Small intestine (tissue), 7 donors: Measurements from ENCODE around the gene B4GALNT2. TPM values are rescaled to one million over a fixed set of nuclear protein-coding genes. Genes with fewer than 3 reads are reported as not detected.
"Not testable (repeated sequence)": the region's sequence is repeated elsewhere in the genome, so short reads cannot be mapped to it uniquely, and the experiment has no call there.

Experiments used
- DNase-seq, 2 donors: peaks; one replicate each; pipeline versions ENCODE4 v3.0.0 to v3.0.0-alpha.2; 2013
- FAIRE-seq: peaks from 2 replicates; lab custom pipeline; 2012; peaks lifted over from hg19 to GRCh38; lab: Jason Lieb, UNC
- H3K27ac ChIP-seq, 3 donors: one replicate each; pipeline ENCODE4 v1.5.1; 2013; ENCODE audit warnings: low read length in 2 of 3, mild to moderate bottlenecking in 2 of 3, control low read depth in 1 of 3, inconsistent platforms in 1 of 3, low read depth in 1 of 3, moderate library complexity in 1 of 3
- H3K27me3 ChIP-seq, 3 donors: one replicate each; pipeline ENCODE4 v1.6.1; 2013; ENCODE audit warnings: low read length in 3 of 3, inconsistent platforms in 1 of 3; ENCODE audit not compliant: control insufficient read depth in 3 of 3, insufficient read depth in 3 of 3
- H3K36me3 ChIP-seq, 3 donors: one replicate each; pipeline ENCODE4 v1.6.1; 2013; ENCODE audit warnings: low read length in 3 of 3, inconsistent platforms in 1 of 3, low read depth in 1 of 3, mild to moderate bottlenecking in 1 of 3, moderate library complexity in 1 of 3; ENCODE audit not compliant: control insufficient read depth in 3 of 3, insufficient read depth in 2 of 3
- H3K4me1 ChIP-seq, 3 donors: one replicate each; pipeline ENCODE4 v1.6.1; 2013; ENCODE audit warnings: low read length in 2 of 3, inconsistent platforms in 1 of 3, low read depth in 1 of 3, mild to moderate bottlenecking in 1 of 3, moderate library complexity in 1 of 3; ENCODE audit not compliant: control insufficient read depth in 3 of 3, insufficient read depth in 2 of 3
- H3K4me3 ChIP-seq, 3 donors: one replicate each; pipeline ENCODE4 v1.5.1; 2013; ENCODE audit warnings: low read length in 3 of 3, control low read depth in 1 of 3, inconsistent platforms in 1 of 3, low read depth in 1 of 3, mild to moderate bottlenecking in 1 of 3, moderate library complexity in 1 of 3
- H3K9me3 ChIP-seq, 2 donors: one replicate each; pipeline ENCODE4 v1.6.1; 2013; ENCODE audit warnings: low read depth in 1 of 2, low read length in 1 of 2; ENCODE audit not compliant: control insufficient read depth in 2 of 2, insufficient read depth in 1 of 2
- WGBS, 3 donors: extraction: QIAGEN DNeasy Blood & Tissue Kit; methylation state at CpG; one replicate each; pipeline ENCODE4 v1.1.7; 2013; 5-methylcytosine and 5-hydroxymethylcytosine counted together
- polyA plus RNA-seq, 4 donors: library from polyadenylated mRNA; stranded (reverse) in 3 of 4; unstranded in 1 of 4; fragments of 200-250 nt in 3 of 4; fragments of 120-200 nt in 1 of 4; gene quantifications; one replicate each; pipeline versions ENCODE4 v1.2.1 to v1.2.3, GENCODE V29; 2013
- donor health status: healthy with polysubstance abuse.
- donor health status: control.
- donor health status: control.
- donor health status: Bipolar disorder and iron deficiency.
- donor health status: healthy.

B4GALNT2 gene
- polyA plus RNA-seq, 4 donors: 0.13 to 3.2 (median 0.72) TPM

- H3K27me3 ChIP-seq: no peaks in the 10 kb centered on the region
- H3K36me3 ChIP-seq: no peaks in the 10 kb centered on the region
- peaks cover 0 to 14% (median 1%) of the 10 kb centered on the region in 3 donors for H3K4me1 ChIP-seq
- H3K9me3 ChIP-seq: no peaks in the 10 kb centered on the region
- peak overlapping the region in 1 of 3 donors; percentile 22 for H3K27ac ChIP-seq
- DNase-seq (no peak), FAIRE-seq (no peak)
- no peak overlapping the region for H3K4me3 ChIP-seq
Observed at GRCh38 chr17:49100601-49101000, 32.0 kb upstream of the B4GALNT2 start.

GRCh38 chr17:49101054-49101534 is 31.5 kb upstream of the B4GALNT2 start:
- DNase-seq (peak; percentile 45 to 77), FAIRE-seq (no peak)
- no peaks in the 10 kb centered on the region for H3K36me3 ChIP-seq
- H3K4me3 ChIP-seq: no peak overlapping the region
- peaks cover 0 to 19% (median 2%) of the 10 kb centered on the region in 3 donors for H3K4me1 ChIP-seq
- no peaks in the 10 kb centered on the region for H3K9me3 ChIP-seq
- 7 to 40% (median 33%) methylated on average over 4 of the region's 4 CpGs for WGBS, 3 donors
- H3K27me3 ChIP-seq: no peaks in the 10 kb centered on the region
- peak overlapping the region in 1 of 3 donors; percentile 22 for H3K27ac ChIP-seq

- FAIRE-seq: not testable (repeated sequence)
- 93 to 95% (median 94%) methylated on average over 14 of the region's 14 CpGs for WGBS, 3 donors
Observed at GRCh38 chr17:49103360-49103759, 29.2 kb upstream of the B4GALNT2 start.

GRCh38 chr17:49104511-49105074 is 28.0 kb upstream of the B4GALNT2 start:
- no peak for FAIRE-seq

More at GRCh38 chr17:49103360-49103759, 29.2 kb upstream of the B4GALNT2 start:
- not testable (repeated sequence) for H3K27me3 ChIP-seq, H3K4me3 ChIP-seq, DNase-seq, H3K36me3 ChIP-seq, H3K9me3 ChIP-seq, H3K27ac ChIP-seq
- H3K4me1 ChIP-seq: peaks cover 0 to 30% (median 4%) of the 10 kb centered on the region in 3 donors

GRCh38 chr17:49106321-49107210 is 26.0 kb upstream of the B4GALNT2 start:
- Histone ChIP-seq H3K27me3 (no peaks in the 10 kb centered on the region), H3K9me3 (no peaks in the 10 kb centered on the region), H3K36me3 (no peaks in the 10 kb centered on the region), H3K27ac (peak overlapping the region in 1 of 3 donors; percentile 56), H3K4me1 (peaks cover 0 to 23% (median 4%) of the 10 kb centered on the region in 3 donors), H3K4me3 (no peak overlapping the region)
- DNase-seq: peak; percentile 83 to 92
- 7 to 50% (median 31%) methylated on average over 5 of the region's 5 CpGs for WGBS, 3 donors
- no peak for FAIRE-seq

More at GRCh38 chr17:49104511-49105074, 28.0 kb upstream of the B4GALNT2 start:
- H3K4me3 ChIP-seq: no peak overlapping the region
- no peak overlapping the region for H3K27ac ChIP-seq
- 81 to 94% (median 87%) methylated on average over 8 of the region's 8 CpGs for WGBS, 3 donors
- H3K27me3 ChIP-seq: no peaks in the 10 kb centered on the region
- H3K4me1 ChIP-seq: peaks cover 0 to 31% (median 4%) of the 10 kb centered on the region in 3 donors
- no peak for DNase-seq
- no peaks in the 10 kb centered on the region for H3K36me3 ChIP-seq
- H3K9me3 ChIP-seq: no peaks in the 10 kb centered on the region

- H3K9me3 ChIP-seq: no peaks in the 10 kb centered on the region
- no peak overlapping the region for H3K4me3 ChIP-seq
- H3K36me3 ChIP-seq: no peaks in the 10 kb centered on the region
- no peaks in the 10 kb centered on the region for H3K27me3 ChIP-seq
- no peak overlapping the region for H3K27ac ChIP-seq
- WGBS, 3 donors: 88 to 100% (median 91%) methylated on average over 1 of the region's 1 CpG
- FAIRE-seq (no peak), DNase-seq (no peak)
- peaks cover 0 to 20% (median 4%) of the 10 kb centered on the region in 3 donors for H3K4me1 ChIP-seq
Observed at GRCh38 chr17:49107211-49107557, 25.4 kb upstream of the B4GALNT2 start.

GRCh38 chr17:49108318-49108717 is 24.3 kb upstream of the B4GALNT2 start:
- Histone ChIP-seq H3K9me3 (no peaks in the 10 kb centered on the region), H3K4me3 (no peak overlapping the region), H3K27ac (no peak overlapping the region), H3K27me3 (no peaks in the 10 kb centered on the region), H3K36me3 (no peaks in the 10 kb centered on the region), H3K4me1 (peaks cover 0 to 20% (median 4%) of the 10 kb centered on the region in 3 donors)
- 46 to 47% (median 46%) methylated on average over 3 of the region's 3 CpGs for WGBS, 3 donors
- DNase-seq: no peak
- FAIRE-seq: no peak

GRCh38 chr17:49110509-49110908 is 22.1 kb upstream of the B4GALNT2 start:
- Histone ChIP-seq H3K27ac (no peak overlapping the region), H3K27me3 (no peaks in the 10 kb centered on the region), H3K4me1 (peaks cover 0 to 21% (median 4%) of the 10 kb centered on the region in 3 donors), H3K4me3 (no peak overlapping the region), H3K9me3 (no peaks in the 10 kb centered on the region), H3K36me3 (no peaks in the 10 kb centered on the region)
- FAIRE-seq: no peak
- DNase-seq: no peak
- whole genome bisulfite sequencing, 3 donors: 92 to 100% (median 94%) methylated on average over 1 of the region's 1 CpG
